ENCODE results near the gene LRRK1. TPM values are rescaled to one million over a fixed set of nuclear protein-coding genes. Genes with fewer than 3 reads are reported as not detected.
A peak's percentile ranks its signal among the peaks of the same experiment; 100 is the strongest.

The LRRK1 gene
- 10 to 100 TPM; 14.1 to 31.5 (median 16.8) TPM for total RNA-seq

- Histone ChIP-seq H3K27me3 (peaks cover 0 to 6% of the 10 kb centered on the region in 2 donors), H3K4me3 (peak within 1 kb of the TSS; percentile 48 to 81 (median 71)), H3K27ac (peak within 1 kb of the TSS in 3 of 4 donors; percentile 78 to 84 (median 83)), H3K4me1 (peaks cover 0 to 44% (median 11%) of the 10 kb centered on the region in 4 donors), H3K9me3 (no peaks in the 10 kb centered on the region), H3K36me3 (peaks cover 0 to 1% (median 0%) of the 10 kb centered on the region in 3 donors)
- no peak for DNase-seq (ENCODE audit: low spot score in 2 of 2)
- 1 to 3% methylated on average over 28 to 58 of the region's 87 CpGs for WGBS, 2 donors
- TF ChIP-seq CTCF (IDR thresholded peaks at IDR 0.05) (peak in 2 of 5 experiments; percentile 22), POLR2A (IDR thresholded peaks at IDR 0.05) (no peak), EP300 (IDR thresholded peaks at IDR 0.05) (no peak)
These were observed at the start of gene LRRK1 for GRCh38 chr15:100918690-100919480. Gene LRRK1, plus strand, starts transcription at chr15:100919357. Its CDS starts 5,276 bp downstream, at chr15:100924633.

- TF ChIP-seq EP300 (IDR thresholded peaks at IDR 0.05) (peak in 1 of 2 donors; percentile 42), CTCF (IDR thresholded peaks at IDR 0.05) (peak; percentile 89 to 96 (median 92)), POLR2A (IDR thresholded peaks at IDR 0.05) (no peak)
- Histone ChIP-seq H3K9me3 (peaks cover 0 to 3% (median 0%) of the 10 kb centered on the region in 4 donors), H3K27me3 (peaks cover 0 to under 1% of the 10 kb centered on the region in 2 donors), H3K27ac (no peak overlapping the region), H3K4me1 (peaks cover 0 to 3% (median 0%) of the 10 kb centered on the region in 4 donors), H3K36me3 (no peaks in the 10 kb centered on the region), H3K4me3 (no peak overlapping the region)
- peak; percentile 76 to 97 for DNase-seq (ENCODE audit: low spot score in 2 of 2)
- 42 to 45% methylated on average over 2 of the region's 2 CpGs for WGBS, 2 donors
These were observed 46.0 kb upstream of the LRRK1 start for GRCh38 chr15:100873029-100873677.

GRCh38 chr15:100875495-100875894 lies 43.7 kb upstream of the LRRK1 start:
- H3K4me1 ChIP-seq: peaks cover 0 to 17% (median 2%) of the 10 kb centered on the region in 4 donors
- TF ChIP-seq EP300 (IDR thresholded peaks at IDR 0.05) (no peak), CTCF (IDR thresholded peaks at IDR 0.05) (no peak), POLR2A (IDR thresholded peaks at IDR 0.05) (no peak)
- no peaks in the 10 kb centered on the region for H3K36me3 ChIP-seq
- no peaks in the 10 kb centered on the region for H3K9me3 ChIP-seq
- H3K27ac ChIP-seq: no peak overlapping the region
- H3K4me3 ChIP-seq: no peak overlapping the region
- DNase-seq (ENCODE audit: low spot score in 2 of 2): no peak
- H3K27me3 ChIP-seq: peaks cover 0 to 13% of the 10 kb centered on the region in 2 donors
- WGBS, 2 donors: 87 to 88% methylated on average over 2 of the region's 2 CpGs

GRCh38 chr15:100875976-100876375 lies 43.2 kb upstream of the LRRK1 start:
- H3K27me3 ChIP-seq: peaks cover 0 to 17% of the 10 kb centered on the region in 2 donors
- H3K36me3 ChIP-seq: no peaks in the 10 kb centered on the region
- no peak overlapping the region for H3K4me3 ChIP-seq
- DNase-seq (ENCODE audit: low spot score in 2 of 2): no peak
- H3K4me1 ChIP-seq: peaks cover 0 to 20% (median 2%) of the 10 kb centered on the region in 4 donors
- no peaks in the 10 kb centered on the region for H3K9me3 ChIP-seq
- 87 to 94% methylated on average over 7 of the region's 7 CpGs for WGBS, 2 donors
- TF ChIP-seq POLR2A (IDR thresholded peaks at IDR 0.05): no peak
- no peak for TF ChIP-seq EP300 (IDR thresholded peaks at IDR 0.05)
- TF ChIP-seq CTCF (IDR thresholded peaks at IDR 0.05): no peak
- H3K27ac ChIP-seq: no peak overlapping the region

- Histone ChIP-seq H3K4me3 (no peak overlapping the region), H3K4me1 (peaks cover 0 to 20% (median 2%) of the 10 kb centered on the region in 4 donors), H3K27ac (no peak overlapping the region), H3K36me3 (no peaks in the 10 kb centered on the region), H3K27me3 (peaks cover 0 to 29% of the 10 kb centered on the region in 2 donors), H3K9me3 (no peaks in the 10 kb centered on the region)
- no peak for TF ChIP-seq EP300 (IDR thresholded peaks at IDR 0.05)
- TF ChIP-seq POLR2A (IDR thresholded peaks at IDR 0.05): no peak
- TF ChIP-seq CTCF (IDR thresholded peaks at IDR 0.05): no peak
- DNase-seq (ENCODE audit: low spot score in 2 of 2): no peak
- 92 to 95% methylated on average over 10 of the region's 10 CpGs for WGBS, 2 donors
These were observed 41.6 kb upstream of the LRRK1 start for GRCh38 chr15:100877551-100877950.
